GM10248 (cell line): Measurements from ENCODE around the gene DTX3L.

ENCODE experiments used
- CTCF ChIA-PET: fragments of 300-600 bp; sonication (Branson Sonifier 250); formaldehyde crosslinking; extraction: SDS; loops from one replicate; lab custom pipeline; 2021; ENCODE audit warnings: antibody characterized with exemption; lab: Yijun Ruan, JAX
- POLR2A ChIA-PET: fragments of 350-650 bp; sonication (Branson Sonifier 250); formaldehyde crosslinking; extraction: SDS; loops from one replicate; lab custom pipeline; 2020; ENCODE audit warnings: antibody characterized with exemption; lab: Yijun Ruan, JAX
- DNase-seq: peaks from one replicate; pipeline ENCODE4 v3.0.0; 2012; ENCODE audit errors: extremely low spot score
- CTCF ChIP-seq: IDR thresholded peaks from 2 replicates; pipeline ENCODE4 v1.5.1; 2012; ENCODE audit warnings: mild to moderate bottlenecking, low read depth; ENCODE audit errors: extremely low read depth, missing control alignments, control extremely low read depth

DTX3L gene

DNA sequence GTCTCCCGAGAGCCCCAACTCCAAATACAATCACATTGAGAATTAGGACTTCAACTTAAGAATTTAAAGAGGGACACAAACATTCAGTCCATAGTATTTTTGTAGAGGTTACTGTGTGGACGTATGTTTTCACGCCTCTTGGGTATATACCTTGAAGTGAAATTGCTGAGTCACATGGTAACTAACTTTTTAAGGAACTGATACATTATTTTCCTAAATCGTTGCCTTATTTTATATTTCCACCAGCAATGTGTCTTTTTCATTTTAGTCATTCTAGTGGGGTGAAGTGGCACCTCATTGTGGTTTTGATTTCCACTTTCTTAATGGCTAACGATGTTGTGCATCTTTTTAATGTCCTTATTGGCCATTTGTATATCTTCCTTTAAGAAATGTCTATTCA, 25.2 kb downstream of the DTX3L start:
- POLR2A ChIA-PET, result no interaction called here
- DNase-seq, result no peak
- CTCF ChIA-PET, result no interaction called here
- TF ChIP-seq CTCF, result no peak

- ChIA-PET POLR2A (no interaction called here), CTCF (no interaction called here)
- no peak for DNase-seq
- TF ChIP-seq CTCF, result no peak
Observed at GRCh38 chr3:122590610-122591009, 26.5 kb downstream of the DTX3L start.

DNA sequence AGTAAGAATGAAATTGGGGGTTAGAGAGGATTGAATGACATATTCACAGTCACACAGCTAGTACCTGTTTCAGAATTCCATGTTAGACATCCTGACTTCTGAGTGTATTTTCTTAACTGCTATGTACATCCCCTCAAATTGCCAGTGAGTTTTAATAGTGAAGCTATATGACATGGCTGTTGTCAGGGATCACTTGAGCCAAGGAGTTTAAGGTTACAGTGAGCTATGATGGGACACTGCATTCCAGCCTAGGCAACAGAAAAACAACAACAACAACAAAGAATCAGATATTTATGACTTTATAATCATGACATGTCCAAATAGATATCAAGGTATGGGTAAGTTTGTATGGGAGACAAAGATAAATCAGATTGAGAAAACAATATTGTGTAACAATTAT, 29.9 kb downstream of the DTX3L start:
- CTCF ChIA-PET, result interaction anchor here (0.8 to 3.7 kb wide), 4 partner anchors 14 to 85 kb away, joined by 3 to 12 read pairs (median 4); no protein-coding TSS in a partner anchor
- POLR2A ChIA-PET, result no interaction called here
- TF ChIP-seq CTCF, result no peak
- no peak for DNase-seq

DNA sequence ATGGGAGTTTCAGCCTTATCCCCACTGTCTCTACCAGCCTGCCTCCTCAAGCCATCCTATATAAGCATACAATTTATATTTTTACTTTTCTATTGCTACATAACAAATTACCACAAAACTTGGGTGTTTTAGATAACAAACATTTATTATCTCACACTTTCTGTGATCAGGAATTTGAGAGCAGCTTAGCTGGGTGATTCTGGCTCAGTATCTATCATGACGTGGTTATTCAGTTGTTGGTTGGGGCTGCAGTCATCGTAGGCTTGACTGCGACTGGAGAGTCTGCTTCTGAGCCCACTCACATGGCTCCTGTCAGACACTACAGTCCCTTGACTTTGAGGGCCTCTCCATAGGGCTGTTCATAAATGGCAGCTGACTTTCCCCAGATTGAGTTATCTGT, 34.0 kb downstream of the DTX3L start:
- DNase-seq, result no peak
- ChIA-PET POLR2A (no interaction called here), CTCF (interaction anchor here (1.2 to 3.0 kb wide), 2 partner anchors 11 to 38 kb away, joined by 3 to 11 read pairs; no protein-coding TSS in a partner anchor)
- TF ChIP-seq CTCF, result no peak

DNA sequence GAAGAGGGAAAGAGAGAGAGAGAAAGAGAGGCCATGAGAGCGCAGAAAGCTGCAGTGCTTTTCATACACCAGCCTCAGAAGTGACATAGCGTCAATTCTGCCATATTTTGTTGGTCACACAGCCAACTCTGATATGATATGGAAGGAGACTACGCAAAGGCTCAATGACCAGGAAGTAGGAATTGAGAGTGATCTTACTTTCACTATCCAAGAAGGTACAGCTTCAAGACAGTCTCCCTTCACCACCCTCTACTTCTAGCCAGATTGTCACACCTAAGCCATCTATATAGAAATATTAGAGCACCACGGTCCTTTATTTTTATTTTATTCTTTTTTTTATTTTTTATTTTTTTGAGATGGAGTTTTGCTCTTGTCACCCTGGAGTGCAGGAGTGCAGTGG, 34.4 kb downstream of the DTX3L start:
- TF ChIP-seq CTCF, result no peak
- ChIA-PET POLR2A (no interaction called here), CTCF (interaction anchor here (1.2 to 3.0 kb wide), 4 partner anchors 12 to 80 kb away, joined by 3 to 11 read pairs (median 6); no protein-coding TSS in a partner anchor)
- no peak for DNase-seq

DNA sequence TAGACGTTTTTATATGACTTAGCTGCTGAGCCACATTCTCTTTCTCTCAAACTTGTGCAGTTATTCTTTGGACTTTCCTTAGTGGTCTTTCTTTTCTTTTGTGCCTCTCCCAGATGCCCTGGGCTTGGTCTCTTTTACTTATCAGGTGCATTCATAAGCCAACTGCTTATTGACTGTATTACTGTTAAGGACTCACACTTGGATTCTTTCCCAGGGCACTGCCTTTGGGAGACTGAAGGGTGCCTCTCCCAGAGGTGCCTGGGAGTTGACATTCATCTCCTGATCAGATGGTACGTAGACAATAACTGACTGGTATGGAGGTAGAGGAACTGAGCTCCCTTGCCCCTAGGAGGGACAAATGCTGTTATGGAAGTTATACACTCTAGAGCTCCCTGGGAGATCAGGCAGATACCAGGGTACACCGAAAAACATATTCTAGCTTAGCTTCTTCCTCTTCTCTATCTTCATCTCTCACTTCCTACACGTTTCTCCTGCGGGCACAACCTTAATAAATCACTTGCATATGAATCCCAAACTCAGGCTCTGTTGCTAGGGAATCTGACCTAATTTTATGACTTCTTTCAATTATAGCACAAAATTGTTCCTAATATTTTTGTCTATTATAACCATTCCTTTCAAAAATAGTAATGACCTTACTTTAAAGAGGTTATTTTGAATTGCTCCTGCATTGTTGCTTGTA, 38.0 kb downstream of the DTX3L start:
- TF ChIP-seq CTCF, result no peak
- ChIA-PET CTCF (interaction anchor here (1.0 to 1.1 kb wide), 2 partner anchors 41 to 43 kb away, joined by 3 read pairs; no protein-coding TSS in a partner anchor), POLR2A (no interaction called here)

More for the DNA sequence above, 38.0 kb downstream of the DTX3L start:
- DNase-seq, result no peak
